ENCODE results near the gene CECR2. TPM values are rescaled to one million over a fixed set of nuclear protein-coding genes. Genes with fewer than 3 reads are reported as not detected.

CECR2 gene
- total and polyA plus RNA-seq, 8 donors, result 8.0 to 22.0 (median 17.1) TPM

- TF ChIP-seq, protein P1, sequence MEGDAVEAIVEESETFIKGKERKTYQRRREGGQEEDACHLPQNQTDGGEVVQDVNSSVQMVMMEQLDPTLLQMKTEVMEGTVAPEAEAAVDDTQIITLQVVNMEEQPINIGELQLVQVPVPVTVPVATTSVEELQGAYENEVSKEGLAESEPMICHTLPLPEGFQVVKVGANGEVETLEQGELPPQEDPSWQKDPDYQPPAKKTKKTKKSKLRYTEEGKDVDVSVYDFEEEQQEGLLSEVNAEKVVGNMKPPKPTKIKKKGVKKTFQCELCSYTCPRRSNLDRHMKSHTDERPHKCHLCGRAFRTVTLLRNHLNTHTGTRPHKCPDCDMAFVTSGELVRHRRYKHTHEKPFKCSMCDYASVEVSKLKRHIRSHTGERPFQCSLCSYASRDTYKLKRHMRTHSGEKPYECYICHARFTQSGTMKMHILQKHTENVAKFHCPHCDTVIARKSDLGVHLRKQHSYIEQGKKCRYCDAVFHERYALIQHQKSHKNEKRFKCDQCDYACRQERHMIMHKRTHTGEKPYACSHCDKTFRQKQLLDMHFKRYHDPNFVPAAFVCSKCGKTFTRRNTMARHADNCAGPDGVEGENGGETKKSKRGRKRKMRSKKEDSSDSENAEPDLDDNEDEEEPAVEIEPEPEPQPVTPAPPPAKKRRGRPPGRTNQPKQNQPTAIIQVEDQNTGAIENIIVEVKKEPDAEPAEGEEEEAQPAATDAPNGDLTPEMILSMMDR (IDR thresholded peaks at IDR 0.05), result no peak
- H3K4me1 ChIP-seq, result peaks cover 6% of the 10 kb centered on the region in 2 donors
- no peaks in the 10 kb centered on the region for H3K36me3 ChIP-seq
- H3K9me3 ChIP-seq, result no peaks in the 10 kb centered on the region
- intact Hi-C loops (cut with DNase I), result no loop called here
- DNase-seq (no peak), ATAC-seq (no peak)
- H3K27me3 ChIP-seq, result peaks cover 0 to 1% of the 10 kb centered on the region in 2 donors
- H3K4me3 ChIP-seq, result no peak overlapping the region
- H3K27ac ChIP-seq, result no peak overlapping the region
Measured at GRCh38 chr22:17575151-17575550, 205.9 kb downstream of the CECR2 start.

DNA sequence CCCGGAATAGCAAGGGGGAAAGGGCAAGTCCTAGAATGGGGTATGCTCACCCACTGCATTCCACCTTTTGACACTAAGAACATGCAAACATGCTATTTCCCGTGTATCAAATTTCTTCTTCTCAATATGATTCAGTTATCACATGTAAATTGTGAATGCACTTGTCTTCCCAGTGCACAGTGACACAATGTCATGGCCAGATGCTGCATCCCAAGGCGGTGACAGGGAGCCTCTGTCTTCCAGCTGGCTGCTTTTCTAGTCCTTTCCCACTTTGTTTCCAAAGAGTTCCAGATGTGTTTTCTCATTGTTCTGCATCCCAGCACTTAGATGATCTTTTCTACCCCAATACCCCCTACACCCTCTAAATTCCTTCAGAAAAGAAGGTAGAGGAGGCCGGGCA lies 206.4 kb downstream of the CECR2 start:
- Histone ChIP-seq H3K9me3 (no peaks in the 10 kb centered on the region), H3K27me3 (no peaks in the 10 kb centered on the region), H3K36me3 (no peaks in the 10 kb centered on the region), H3K27ac (no peak overlapping the region), H3K4me1 (peaks cover under 1 to 4% of the 10 kb centered on the region in 2 donors), H3K4me3 (no peak overlapping the region)
- no peak for DNase-seq
- TF ChIP-seq, protein P1 (IDR thresholded peaks at IDR 0.05), result no peak
- intact Hi-C loops (cut with DNase I), result no loop called here
- ATAC-seq, result no peak

GRCh38 chr22:17576470-17576869 lies 207.2 kb downstream of the CECR2 start:
- intact Hi-C loops (cut with DNase I), result no loop called here
- Histone ChIP-seq H3K27me3 (no peaks in the 10 kb centered on the region), H3K36me3 (no peaks in the 10 kb centered on the region), H3K4me1 (peaks cover 0 to 3% of the 10 kb centered on the region in 2 donors), H3K9me3 (no peaks in the 10 kb centered on the region), H3K4me3 (no peak overlapping the region), H3K27ac (no peak overlapping the region)
- no peak for DNase-seq
- TF ChIP-seq, protein P1 (IDR thresholded peaks at IDR 0.05), result no peak
- no peak for ATAC-seq

DNA sequence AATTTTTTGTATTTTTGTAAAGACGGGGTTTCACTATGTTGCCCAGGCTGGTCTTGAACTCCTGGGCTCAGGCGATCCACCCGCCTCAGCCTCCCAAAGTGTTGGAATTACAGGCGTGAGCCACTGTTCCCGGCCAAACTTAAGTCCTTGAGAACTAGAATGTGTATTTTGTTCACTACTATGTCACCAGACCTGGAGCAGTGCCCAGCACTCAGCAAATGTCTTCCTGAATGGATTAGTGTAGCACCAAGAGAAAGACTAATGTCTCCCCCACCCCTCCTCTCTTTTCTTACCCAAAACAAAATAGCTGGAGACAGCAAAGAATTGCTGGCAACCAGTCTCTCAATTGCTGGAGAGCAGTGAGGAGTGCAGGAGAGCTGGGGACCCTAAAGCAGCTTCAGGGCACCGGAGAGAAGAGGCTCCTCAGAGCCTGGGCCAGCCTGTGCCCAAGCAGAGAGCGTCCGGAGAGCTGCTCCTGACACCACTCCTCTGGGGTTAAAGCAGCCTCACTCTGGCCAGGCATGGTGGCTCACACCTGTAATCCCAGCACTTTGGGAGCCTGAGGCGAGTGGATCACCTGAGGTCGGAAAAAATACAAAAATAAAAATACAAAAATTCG lies 209.0 kb downstream of the CECR2 start:
- Histone ChIP-seq H3K27me3 (no peaks in the 10 kb centered on the region), H3K36me3 (no peaks in the 10 kb centered on the region), H3K4me1 (no peaks in the 10 kb centered on the region), H3K4me3 (no peak overlapping the region), H3K9me3 (no peaks in the 10 kb centered on the region), H3K27ac (no peak overlapping the region)
- intact Hi-C loops (cut with DNase I), result no loop called here
- TF ChIP-seq, protein P1 (IDR thresholded peaks at IDR 0.05), result no peak
- peak in 2 of 4 donors; percentile 56 to 72 for DNase-seq
- ATAC-seq, result peak; percentile 76

- ATAC-seq (no peak), DNase-seq (no peak)
- no peaks in the 10 kb centered on the region for H3K27me3 ChIP-seq
- H3K9me3 ChIP-seq, result no peaks in the 10 kb centered on the region
- H3K4me1 ChIP-seq, result no peaks in the 10 kb centered on the region
- intact Hi-C loops (cut with DNase I), result no loop called here
- H3K36me3 ChIP-seq, result no peaks in the 10 kb centered on the region
- TF ChIP-seq, protein P1 (IDR thresholded peaks at IDR 0.05), result no peak
- no peak overlapping the region for H3K27ac ChIP-seq
- no peak overlapping the region for H3K4me3 ChIP-seq
Measured at GRCh38 chr22:17579535-17579981, 210.3 kb downstream of the CECR2 start.

Data from left lung (tissue), 10 donors.